Vagina (tissue), 2 donors: ENCODE measurements around the gene ARID1A. TPM values are rescaled to one million over a fixed set of nuclear protein-coding genes. Genes with fewer than 3 reads are reported as not detected.

ENCODE experiments used
- DNase-seq, 2 donors: peaks; one replicate each; pipeline ENCODE4 v3.0.0-alpha.2; 2017; ENCODE audit errors: extremely low spot score in 2 of 2
- H3K27ac ChIP-seq: fragments of 200-600 bp; sonication (generic); one replicate; pipeline ENCODE4 v1.5.1; 2019
- H3K27me3 ChIP-seq: fragments of 200-600 bp; sonication (generic); one replicate; pipeline ENCODE4 v1.5.1; 2019
- H3K36me3 ChIP-seq, 2 donors: fragments of 200-600 bp; sonication (generic); one replicate each; pipeline ENCODE4 v1.5.1; 2017 to 2019
- H3K4me1 ChIP-seq: fragments of 200-600 bp; sonication (generic); one replicate; pipeline ENCODE4 v1.5.1; 2019
- H3K4me3 ChIP-seq, 2 donors: fragments of 200-600 bp; sonication (generic); 1 replicate in 1 of 2; 2 replicates in 1 of 2; pipeline ENCODE4 v1.5.1; 2016 to 2019
- H3K9me3 ChIP-seq: fragments of 200-600 bp; sonication (generic); one replicate; pipeline ENCODE4 v1.5.1; 2019
- CTCF ChIP-seq, 3 experiments: fragments of 450-650 bp in 2 of 3; fragments of 200-600 bp in 1 of 3; sonication (generic) in 1 of 3; IDR thresholded peaks; one replicate each; pipeline ENCODE4 v1.5.1; 2017 to 2019; ENCODE audit warnings: antibody characterized with exemption in 3 of 3, mild to moderate bottlenecking in 2 of 3, moderate library complexity in 2 of 3
- POLR2A ChIP-seq, 2 donors: fragments of 450-650 bp; IDR thresholded peaks; one replicate each; pipeline ENCODE4 v1.6.1; 2017; ENCODE audit warnings: antibody characterized with exemption in 2 of 2, mild to moderate bottlenecking in 2 of 2, moderate library complexity in 2 of 2
- POLR2AphosphoS5 ChIP-seq, 2 donors: sonication (generic); formaldehyde crosslinking; IDR thresholded peaks; one replicate each; pipeline ENCODE4 v1.9.0; 2017; ENCODE audit warnings: antibody characterized with exemption in 2 of 2, mild to moderate bottlenecking in 2 of 2, low read depth in 1 of 2; ENCODE audit not compliant: insufficient read depth in 1 of 2
- intact Hi-C: fragments of 100-400 bp; cut with DNase I; formaldehyde crosslinking; loops from one replicate; pipeline ENCODE4 v1.15.1; 2023
- total RNA-seq: library from RNA; depleted of rRNA; stranded (reverse); fragments of >200 nt; gene quantifications from one replicate; pipeline ENCODE4 v1.2.3, GENCODE V29; 2016

Gene ARID1A
- total RNA-seq, 1 donor from 2014 or later: 91.6 TPM

- Histone ChIP-seq H3K4me1 (peaks cover 54% of the 10 kb centered on the region), H3K27ac (peak overlapping the region; percentile 97), H3K4me3 (no peak overlapping the region), H3K36me3 (peaks cover 0 to 20% of the 10 kb centered on the region in 2 donors), H3K9me3 (no peaks in the 10 kb centered on the region), H3K27me3 (no peaks in the 10 kb centered on the region)
- intact Hi-C loops: no loop called here
- TF ChIP-seq POLR2A (IDR thresholded peaks at IDR 0.05): no peak
- TF ChIP-seq POLR2AphosphoS5 (IDR thresholded peaks at IDR 0.05; ENCODE audit: insufficient read depth in 1 of 2, low read depth in 1 of 2): no peak
- TF ChIP-seq CTCF (IDR thresholded peaks at IDR 0.05): no peak
- DNase-seq: no peak
Measured at GRCh38 chr1:26784886-26785285, 89.1 kb downstream of the ARID1A start.

GRCh38 chr1:26785611-26786436 lies 90.0 kb downstream of the ARID1A start:
- Histone ChIP-seq H3K4me3 (no peak overlapping the region), H3K36me3 (peaks cover 0 to 11% of the 10 kb centered on the region in 2 donors), H3K4me1 (peaks cover 54% of the 10 kb centered on the region), H3K27ac (peak overlapping the region; percentile 97), H3K27me3 (no peaks in the 10 kb centered on the region), H3K9me3 (no peaks in the 10 kb centered on the region)
- intact Hi-C loops: loop anchor here (1.0 to 2.0 kb wide), 2 partner anchors 37 to 93 kb away; no protein-coding TSS in a partner anchor
- no peak for TF ChIP-seq POLR2AphosphoS5 (IDR thresholded peaks at IDR 0.05; ENCODE audit: insufficient read depth in 1 of 2, low read depth in 1 of 2)
- no peak for TF ChIP-seq POLR2A (IDR thresholded peaks at IDR 0.05)
- TF ChIP-seq CTCF (IDR thresholded peaks at IDR 0.05): no peak
- no peak for DNase-seq

- H3K4me3 ChIP-seq: peak overlapping the region; percentile 60 to 62
- peaks cover 0 to 4% of the 10 kb centered on the region in 2 donors for H3K36me3 ChIP-seq
- peak overlapping the region; percentile 97 for H3K27ac ChIP-seq
- H3K27me3 ChIP-seq: no peaks in the 10 kb centered on the region
- peaks cover 54% of the 10 kb centered on the region for H3K4me1 ChIP-seq
- H3K9me3 ChIP-seq: no peaks in the 10 kb centered on the region
- intact Hi-C loops: loop anchor here (1.0 to 2.0 kb wide), 2 partner anchors 37 to 94 kb away; no protein-coding TSS in a partner anchor
- DNase-seq: no peak
- peak in 1 of 2 donors; percentile 13 for TF ChIP-seq POLR2A (IDR thresholded peaks at IDR 0.05)
- no peak for TF ChIP-seq POLR2AphosphoS5 (IDR thresholded peaks at IDR 0.05; ENCODE audit: insufficient read depth in 1 of 2, low read depth in 1 of 2)
- TF ChIP-seq CTCF (IDR thresholded peaks at IDR 0.05): no peak
Measured at GRCh38 chr1:26786437-26787380, 90.9 kb downstream of the ARID1A start.

GRCh38 chr1:26787381-26787705 lies 91.5 kb downstream of the ARID1A start:
- H3K4me1 ChIP-seq: peaks cover 54% of the 10 kb centered on the region
- TF ChIP-seq POLR2AphosphoS5 (IDR thresholded peaks at IDR 0.05; ENCODE audit: insufficient read depth in 1 of 2, low read depth in 1 of 2) (no peak), POLR2A (IDR thresholded peaks at IDR 0.05) (no peak), CTCF (IDR thresholded peaks at IDR 0.05) (no peak)
- H3K27me3 ChIP-seq: no peaks in the 10 kb centered on the region
- H3K36me3 ChIP-seq: peaks cover 0 to 3% of the 10 kb centered on the region in 2 donors
- H3K4me3 ChIP-seq: peak overlapping the region; percentile 60 to 62
- DNase-seq: no peak
- intact Hi-C loops: loop anchor here (2.0 kb wide), 1 partner anchor 95 kb away; no protein-coding TSS in a partner anchor
- H3K27ac ChIP-seq: peak overlapping the region; percentile 97
- no peaks in the 10 kb centered on the region for H3K9me3 ChIP-seq
